K562 (cell line): Measurements from ENCODE around the gene TPGS1. TPM values are rescaled to one million over a fixed set of nuclear protein-coding genes. Genes with fewer than 3 reads are reported as not detected.
A peak's percentile ranks its signal among the peaks of the same experiment; 100 is the strongest.

Experiments
- ARID4B ChIP-seq: sonication (generic); formaldehyde crosslinking; IDR thresholded peaks from 2 replicates; pipeline ENCODE4 v1.8.0; 2022; ENCODE audit warnings: mild to moderate bottlenecking, missing genetic modification reagents
- BRD4 ChIP-seq: fragments of 200-600 bp; sonication (generic); IDR thresholded peaks from 2 replicates; pipeline ENCODE4 v1.6.1; 2017; ENCODE audit warnings: inconsistent platforms
- CHD4 ChIP-seq: fragments of 200-600 bp; sonication (generic); IDR thresholded peaks from 3 replicates; pipeline ENCODE4 v1.6.1; 2012; ENCODE audit warnings: low read depth, mild to moderate bottlenecking, mixed read lengths, low read length, inconsistent platforms; ENCODE audit not compliant: insufficient read depth, insufficient replicate concordance, poor library complexity, severe bottlenecking
- DIDO1 ChIP-seq: fragments of 450-650 bp; IDR thresholded peaks from 2 replicates; pipeline ENCODE4 v1.6.1; 2016; ENCODE audit warnings: low read depth, missing biosample characterization, missing genetic modification characterization
- PHF8 ChIP-seq: fragments of 200-600 bp; sonication (generic); IDR thresholded peaks from 2 replicates; pipeline ENCODE4 v1.6.1; 2012; ENCODE audit warnings: mixed run types, mild to moderate bottlenecking, inconsistent platforms, low read length, moderate library complexity, borderline replicate concordance
- SMAD1 ChIP-seq: fragments of 150-350 bp; IDR thresholded peaks from 2 replicates; pipeline ENCODE4 v1.6.1; 2014; ENCODE audit warnings: low read length, low read depth; ENCODE audit not compliant: partially characterized antibody
- TFAP4 ChIP-seq: sonication (generic); formaldehyde crosslinking; IDR thresholded peaks from 2 replicates; pipeline ENCODE4 v1.8.0; 2022; ENCODE audit warnings: missing genetic modification reagents, mild to moderate bottlenecking, moderate library complexity, borderline replicate concordance
- USF1 ChIP-seq: sonication (generic); formaldehyde crosslinking; IDR thresholded peaks from 2 replicates; pipeline ENCODE4 v1.9.0; 2022; ENCODE audit warnings: mild to moderate bottlenecking, missing genetic modification reagents
- ZBTB17 ChIP-seq: fragments of 450-650 bp; formaldehyde crosslinking; IDR thresholded peaks from 2 replicates; pipeline ENCODE4 v1.4.0; 2020; ENCODE audit warnings: mild to moderate bottlenecking
- ZBTB43 ChIP-seq: sonication (generic); formaldehyde crosslinking; IDR thresholded peaks from 2 replicates; pipeline ENCODE4 v1.8.0; 2023; ENCODE audit warnings: mild to moderate bottlenecking, missing genetic modification reagents
- ZBTB49 ChIP-seq: sonication (generic); formaldehyde crosslinking; IDR thresholded peaks from 2 replicates; pipeline ENCODE4 v1.8.0; 2022; ENCODE audit warnings: missing genetic modification reagents, mild to moderate bottlenecking, borderline replicate concordance
- ZFX ChIP-seq: sonication (generic); formaldehyde crosslinking; IDR thresholded peaks from 2 replicates; pipeline ENCODE4 v1.8.0; 2022; ENCODE audit warnings: mild to moderate bottlenecking, missing genetic modification reagents, moderate library complexity
- ZNF174 ChIP-seq: fragments of 250-450 bp; sonication (Bioruptor Pico); IDR thresholded peaks from 2 replicates; pipeline ENCODE4 v1.4.0; 2020; ENCODE audit warnings: mild to moderate bottlenecking
- polyA plus RNA-seq, 8 experiments: library from polyadenylated mRNA; depleted of rRNA in 4 of 8; stranded (reverse) in 5 of 8; unstranded in 3 of 8; fragments of >200 nt; fragmentation: Nextera tagmentation in 2 of 8; fragmentation: Illumina TruSeq in 1 of 8; extraction: Ambion mirVana in 2 of 8; extraction: Trizol in 1 of 8; gene quantifications; 2 replicates each; pipeline versions ENCODE4 v1.2.1 to v1.2.3, GENCODE V29; 2011 to 2014; ENCODE audit warnings: inconsistent platforms in 1 of 8, missing spikeins in 1 of 8
- total RNA-seq, 7 experiments: library from RNA; depleted of rRNA in 6 of 7; stranded (reverse); fragments of >200 nt in 6 of 7; fragmentation: Illumina TruSeq in 2 of 7; extraction: Trizol in 2 of 7; gene quantifications; 2 replicates each; pipeline versions ENCODE4 v1.2.1 to v1.2.3, GENCODE V29; 2011 to 2021; ENCODE audit warnings: low replicate concordance in 1 of 7
- TF ChIP-seq, protein P1 (sequence below): sonication (generic); formaldehyde crosslinking; IDR thresholded peaks from 2 replicates; pipeline ENCODE4 v1.8.1; 2023; ENCODE audit warnings: mild to moderate bottlenecking, missing genetic modification reagents

The TPGS1 gene
- total and polyA plus RNA-seq, 9 of the 15 experiments (the other 6 are each of a cell fraction or from before 2014, with no cell fraction given): 0.30 to 31.6 (median 1.2) TPM; not detected in 2

DNA sequence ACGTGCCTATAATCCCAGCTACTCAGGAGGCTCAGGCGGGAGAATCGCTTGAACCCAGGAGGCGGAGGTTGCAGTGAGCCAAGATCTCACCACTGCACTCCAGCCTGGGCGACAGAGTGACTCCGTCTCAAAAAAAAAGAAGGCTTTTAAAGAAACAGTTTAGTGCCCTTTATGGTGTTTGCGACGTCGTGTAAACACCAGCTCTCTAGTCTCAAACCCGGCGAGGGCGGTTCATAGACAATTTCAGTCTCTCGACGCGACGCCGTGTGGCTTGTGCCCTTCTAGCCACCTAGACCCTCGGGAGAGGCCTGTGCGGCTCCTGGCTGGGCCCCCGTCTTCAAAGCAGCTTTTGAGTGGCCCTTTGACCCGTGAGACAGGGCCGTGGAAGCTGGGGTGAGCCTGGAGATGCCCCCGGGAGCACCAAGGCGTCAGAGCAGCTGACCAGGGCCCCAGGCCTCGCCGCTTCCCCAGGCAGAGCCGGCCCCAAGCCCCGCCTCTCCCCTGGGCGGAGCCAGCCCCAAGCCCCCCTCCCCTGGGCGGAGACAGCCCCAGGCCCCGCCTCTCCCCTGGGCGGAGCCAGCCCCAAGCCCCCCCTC lies 16.1 kb upstream of the TPGS1 start (continued):
- TF ChIP-seq CHD4 (no peak), DIDO1 (no peak), ZBTB49 (no peak), USF1 (CRISPR knock-in tag) (no peak), ZFX (peak; percentile 82), ZNF174 (CRISPR knock-in tag) (no peak), TFAP4 (CRISPR knock-in tag) (peak; percentile 85), BRD4 (no peak), PHF8 (peak; percentile 55; the same call in 1 of the 2 replicates), ARID4B (CRISPR knock-in tag) (no peak), SMAD1 (no peak), ZBTB17 (0 out of 2 replicates have a peak, but pooled peaks have one; percentile 20), ZBTB43 (no peak)
- TF ChIP-seq, protein P1, sequence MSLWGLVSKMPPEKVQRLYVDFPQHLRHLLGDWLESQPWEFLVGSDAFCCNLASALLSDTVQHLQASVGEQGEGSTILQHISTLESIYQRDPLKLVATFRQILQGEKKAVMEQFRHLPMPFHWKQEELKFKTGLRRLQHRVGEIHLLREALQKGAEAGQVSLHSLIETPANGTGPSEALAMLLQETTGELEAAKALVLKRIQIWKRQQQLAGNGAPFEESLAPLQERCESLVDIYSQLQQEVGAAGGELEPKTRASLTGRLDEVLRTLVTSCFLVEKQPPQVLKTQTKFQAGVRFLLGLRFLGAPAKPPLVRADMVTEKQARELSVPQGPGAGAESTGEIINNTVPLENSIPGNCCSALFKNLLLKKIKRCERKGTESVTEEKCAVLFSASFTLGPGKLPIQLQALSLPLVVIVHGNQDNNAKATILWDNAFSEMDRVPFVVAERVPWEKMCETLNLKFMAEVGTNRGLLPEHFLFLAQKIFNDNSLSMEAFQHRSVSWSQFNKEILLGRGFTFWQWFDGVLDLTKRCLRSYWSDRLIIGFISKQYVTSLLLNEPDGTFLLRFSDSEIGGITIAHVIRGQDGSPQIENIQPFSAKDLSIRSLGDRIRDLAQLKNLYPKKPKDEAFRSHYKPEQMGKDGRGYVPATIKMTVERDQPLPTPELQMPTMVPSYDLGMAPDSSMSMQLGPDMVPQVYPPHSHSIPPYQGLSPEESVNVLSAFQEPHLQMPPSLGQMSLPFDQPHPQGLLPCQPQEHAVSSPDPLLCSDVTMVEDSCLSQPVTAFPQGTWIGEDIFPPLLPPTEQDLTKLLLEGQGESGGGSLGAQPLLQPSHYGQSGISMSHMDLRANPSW: no peak
